ENCODE measurements around the gene DLG4.

DLG4 gene

GRCh38 chr17:7195971-7196370, 23.7 kb downstream of the DLG4 start (continued):
- TF ChIP-seq PRDM4 (tag by site-specific recombination; IDR thresholded peaks at IDR 0.05) (no peak), ZNF549 (tag by site-specific recombination; IDR thresholded peaks at IDR 0.05) (no peak), SCRT2 (tag by site-specific recombination; IDR thresholded peaks at IDR 0.05) (no peak), ZNF561 (tag by site-specific recombination; IDR thresholded peaks at IDR 0.05; ENCODE audit: borderline replicate concordance) (no peak), SP7 (tag by site-specific recombination; IDR thresholded peaks at IDR 0.05) (no peak), KLF7 (tag by site-specific recombination; IDR thresholded peaks at IDR 0.05; ENCODE audit: borderline replicate concordance) (no peak), ZBTB20 (tag by site-specific recombination; IDR thresholded peaks at IDR 0.05) (no peak)

GRCh38 chr17:7192271-7192937, 27.2 kb downstream of the DLG4 start:
- Histone ChIP-seq H3K4me3 (ENCODE audit: low read depth, low read length) (no peak overlapping the region), H3K27ac (ENCODE audit: extremely low read depth, low read depth, low read length) (no peak overlapping the region), H3K9me3 (ENCODE audit: control insufficient read depth, insufficient read depth, low read depth, low read length) (no peaks in the 10 kb centered on the region), H3K4me1 (ENCODE audit: control insufficient read depth, insufficient read depth, low read length) (no peaks in the 10 kb centered on the region), H3K36me3 (ENCODE audit: control insufficient read depth in 2 of 2, insufficient read depth in 1 of 2, low read length in 2 of 2) (peaks cover 0 to 57% of the 10 kb centered on the region in 2 experiments; a peak in 2 of 3 replicates)
- ChIA-PET CTCF (interaction anchor here (1.3 kb wide), 1 partner anchor 15 kb away, joined by 3 read pairs; no protein-coding TSS in a partner anchor), POLR2A (no interaction called here)
- peak; percentile 96 for TF ChIP-seq PRDM1 (tag by site-specific recombination; IDR thresholded peaks at IDR 0.05)
- peak; percentile 78 for TF ChIP-seq ZNF366 (tag by site-specific recombination; conservative IDR thresholded peaks at IDR 0.05)
- no peak for TF ChIP-seq ZSCAN18 (tag by site-specific recombination; IDR thresholded peaks at IDR 0.05)
- TF ChIP-seq ZNF146 (tag by site-specific recombination; IDR thresholded peaks at IDR 0.05), result no peak
- no peak for TF ChIP-seq ZNF585B (tag by site-specific recombination; IDR thresholded peaks at IDR 0.05)
- 0 out of 2 replicates have a peak, but pooled peaks have one; percentile 16 for TF ChIP-seq WT1 (tag by site-specific recombination; IDR thresholded peaks at IDR 0.05)
- TF ChIP-seq PRDM2 (tag by site-specific recombination; IDR thresholded peaks at IDR 0.05; ENCODE audit: borderline replicate concordance), result no peak

Data from HEK293 (cell line).